ENCODE results near the gene ARHGAP9.
"Not testable (repeated sequence)": the region's sequence is repeated elsewhere in the genome, so short reads cannot be mapped to it uniquely, and the experiment has no call there.

Gene ARHGAP9

DNA sequence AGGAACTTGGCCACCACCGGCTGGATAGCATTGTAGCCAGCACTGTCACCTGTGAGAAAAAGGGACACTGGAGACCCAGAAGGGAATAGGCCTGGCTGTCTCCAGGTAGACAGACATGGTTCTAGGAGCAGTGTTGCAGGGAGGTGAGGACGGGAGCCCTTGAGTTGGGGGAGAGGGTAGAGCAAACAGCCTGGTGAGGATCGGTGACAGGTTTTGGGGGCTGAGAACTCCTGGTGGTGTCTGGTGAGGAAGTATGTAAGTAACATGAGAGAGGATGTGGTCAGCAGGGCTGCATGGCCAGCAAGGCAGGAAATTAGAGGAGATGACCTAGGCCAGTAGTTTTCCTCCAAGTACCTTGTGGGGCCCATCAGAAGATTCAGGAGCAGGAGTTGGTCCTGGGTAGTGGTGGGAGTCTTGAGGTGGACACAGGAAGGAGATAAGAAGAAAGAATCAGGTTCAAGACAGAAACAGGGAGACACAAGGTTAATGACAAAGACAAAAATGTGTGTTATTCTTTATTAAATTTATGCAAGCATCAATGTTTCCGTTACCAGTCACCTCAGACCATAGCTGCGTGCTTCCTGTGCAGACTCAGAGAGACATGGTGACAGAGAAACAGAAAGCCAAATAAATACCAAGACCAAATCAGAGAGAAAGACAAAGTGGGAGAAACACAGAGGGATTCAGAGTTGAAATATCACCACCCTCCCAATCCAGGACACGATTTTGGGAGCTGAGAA lies at the start of gene ARHGAP9:
TSS of gene ARHGAP9 (minus strand) at position 491 of the 740 bp plus-strand sequence. CDS start at position 31, 460 bp downstream.
- no peak for DNase-seq

GRCh38 chr12:57528831-57529555 lies 49.3 kb upstream of the ARHGAP9 start:
- no peak for DNase-seq

- DNase-seq: no peak
Observed at GRCh38 chr12:57528176-57528575, 48.5 kb upstream of the ARHGAP9 start.

GRCh38 chr12:57527184-57527583 lies 47.5 kb upstream of the ARHGAP9 start:
- no peak for DNase-seq

DNA sequence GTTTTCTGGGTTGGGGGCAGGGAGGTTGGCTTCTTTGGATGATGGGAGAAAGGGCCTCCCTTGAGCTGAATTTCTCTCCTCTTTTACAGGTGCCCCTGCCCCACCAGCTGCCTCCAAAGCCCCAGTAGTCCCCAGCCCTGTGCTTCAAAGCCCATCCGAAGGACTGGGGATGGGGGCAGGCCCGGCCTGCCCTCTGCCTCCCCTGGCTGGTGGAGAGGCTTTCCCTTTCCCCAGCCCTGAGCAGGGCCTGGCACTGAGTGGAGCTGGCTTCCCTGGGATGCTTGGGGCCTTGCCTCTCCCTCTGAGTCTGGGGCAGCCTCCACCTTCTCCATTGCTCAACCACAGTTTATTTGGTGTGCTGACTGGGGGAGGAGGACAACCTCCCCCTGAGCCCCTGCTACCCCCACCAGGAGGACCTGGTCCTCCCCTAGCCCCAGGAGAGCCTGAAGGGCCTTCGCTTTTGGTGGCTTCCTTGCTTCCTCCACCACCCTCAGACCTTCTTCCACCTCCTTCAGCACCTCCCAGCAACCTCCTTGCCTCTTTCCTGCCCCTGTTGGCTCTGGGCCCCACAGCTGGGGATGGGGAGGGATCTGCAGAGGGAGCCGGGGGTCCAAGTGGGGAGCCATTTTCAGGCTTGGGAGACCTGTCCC lies 46.9 kb upstream of the ARHGAP9 start:
- DNase-seq: no peak

- DNase-seq: no peak
Observed at GRCh38 chr12:57525615-57526383, 46.1 kb upstream of the ARHGAP9 start.

- no peak for DNase-seq
Observed at GRCh38 chr12:57524814-57525614, 45.3 kb upstream of the ARHGAP9 start.

DNA sequence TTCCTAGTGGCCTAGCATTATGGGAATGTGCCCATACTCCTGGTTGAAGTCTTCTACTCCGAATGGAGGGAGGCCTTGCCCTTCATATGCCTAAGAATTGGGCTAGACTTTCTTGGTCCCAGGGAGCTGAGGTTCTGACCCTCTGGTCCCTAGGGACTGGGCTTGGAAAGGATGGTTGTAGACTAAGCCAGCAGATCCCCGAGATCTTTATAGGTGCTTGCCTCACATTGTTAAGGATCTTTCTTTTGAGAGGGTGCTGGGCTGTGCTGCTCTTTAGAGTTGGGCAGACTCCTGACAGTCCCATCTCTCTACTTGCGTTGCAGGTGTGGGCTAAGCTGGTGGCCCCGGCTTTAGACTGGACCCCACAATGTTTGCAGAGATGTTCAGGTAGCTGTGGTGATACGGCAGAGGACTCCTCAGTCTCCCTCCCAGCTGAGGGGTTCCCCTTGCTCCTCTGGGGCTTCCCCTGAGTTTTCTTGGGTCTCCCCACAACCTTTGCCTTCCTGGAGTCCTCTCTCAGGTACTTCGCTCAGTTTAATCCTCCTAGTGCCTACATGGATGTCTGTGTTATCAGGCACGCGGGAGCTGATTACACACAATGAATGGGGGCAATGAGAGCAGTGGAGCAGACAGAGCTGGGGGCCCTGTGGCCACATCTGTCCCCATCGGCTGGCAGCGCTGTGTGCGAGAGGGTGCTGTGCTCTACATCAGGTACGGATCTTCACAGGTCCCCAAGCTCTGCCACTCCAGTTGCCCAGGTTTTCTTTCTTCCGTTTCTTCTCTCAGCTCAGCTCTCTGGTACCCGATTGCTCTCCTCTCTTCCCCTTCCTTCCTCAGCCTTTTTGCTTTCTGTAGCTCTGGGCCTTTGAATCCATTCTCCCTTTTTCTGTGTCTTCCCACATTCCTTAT lies 44.3 kb upstream of the ARHGAP9 start:
- no peak for DNase-seq

- DNase-seq: no peak
Observed at GRCh38 chr12:57522887-57523705, 43.4 kb upstream of the ARHGAP9 start.

- DNase-seq: peak; percentile 55
Observed at GRCh38 chr12:57522011-57522886, 42.6 kb upstream of the ARHGAP9 start, which contains the start of gene MBD6. MBD6 (plus strand) TSS chr12:57522824; CDS start chr12:57524304, 1,480 bp downstream.

DNA sequence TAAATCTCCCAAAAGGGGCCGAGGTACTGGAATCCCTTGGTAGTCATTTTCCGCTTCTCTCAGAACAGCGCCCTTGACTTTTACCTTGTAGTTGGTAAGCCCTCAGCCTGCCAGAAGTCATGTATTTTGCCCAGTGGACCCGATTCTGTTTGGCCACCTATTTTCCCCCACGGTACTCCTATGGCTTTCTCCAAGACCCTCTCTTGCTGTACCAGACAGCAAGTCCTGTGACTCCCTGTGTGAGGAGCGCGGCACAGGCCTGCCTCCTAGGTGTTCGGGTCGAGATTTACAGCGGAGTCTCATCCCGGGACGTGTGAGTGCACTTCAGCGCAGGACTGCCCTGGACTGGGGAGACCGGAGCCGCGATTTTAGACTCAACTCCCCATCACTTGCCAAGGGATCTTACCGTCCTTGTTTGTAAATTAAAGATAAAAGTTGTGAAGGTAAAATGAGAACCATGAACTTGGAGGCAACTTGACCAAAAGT lies 41.9 kb upstream of the ARHGAP9 start:
- no peak for DNase-seq

GRCh38 chr12:57520053-57520818 lies 40.6 kb upstream of the ARHGAP9 start, which contains the start of gene DDIT3:
DDIT3 (minus strand) TSS chr12:57520514; CDS start chr12:57517406, 3,108 bp downstream.
- DNase-seq: peak; percentile 94

GRCh38 chr12:57519796-57520052 lies 40.1 kb upstream of the ARHGAP9 start:
- DNase-seq: no peak

DNA sequence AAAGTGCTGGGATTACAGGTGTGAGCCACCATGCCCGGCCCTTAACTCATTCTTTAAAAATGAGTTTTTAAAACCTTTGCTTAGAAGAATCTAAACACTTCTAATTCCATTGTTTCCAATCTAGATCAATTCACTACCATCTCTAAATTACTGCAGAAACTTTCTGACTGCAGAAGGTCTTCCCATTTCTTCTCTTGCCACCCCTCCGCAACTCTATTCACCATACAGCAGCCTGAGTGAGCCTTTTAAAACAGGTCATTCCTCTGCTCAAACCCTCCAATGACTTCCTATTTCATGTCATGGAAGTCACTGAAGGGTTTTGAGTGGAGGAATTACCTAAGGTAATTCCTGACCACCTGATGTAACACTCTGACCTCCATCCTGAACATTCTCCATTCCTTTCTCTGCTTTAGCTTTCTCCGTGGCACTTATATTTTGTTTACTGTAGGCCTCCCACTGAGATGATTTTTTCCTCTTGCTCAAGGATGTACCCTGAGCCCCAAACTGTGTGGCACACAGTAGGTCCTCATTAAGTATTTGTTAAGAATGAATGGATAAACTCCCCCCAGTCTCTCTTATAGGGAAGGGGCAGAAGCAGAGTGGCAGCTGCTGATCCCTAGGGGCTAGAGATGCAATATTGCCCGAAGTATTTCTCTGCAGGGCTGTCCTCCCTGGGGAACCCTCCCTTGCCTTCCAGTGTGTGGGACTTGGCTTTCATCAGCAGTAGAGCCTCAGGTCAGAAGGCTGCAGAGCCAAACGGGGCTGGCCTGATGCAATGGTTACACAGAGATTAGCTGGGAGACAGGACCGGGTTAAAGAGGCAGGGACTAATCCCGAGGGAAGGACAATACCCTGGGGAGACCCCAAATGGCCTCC lies 39.5 kb upstream of the ARHGAP9 start:
- no peak for DNase-seq

GRCh38 chr12:57518176-57518919 lies 38.7 kb upstream of the ARHGAP9 start:
- no peak for DNase-seq

GRCh38 chr12:57517718-57518117 lies 38.1 kb upstream of the ARHGAP9 start:
- DNase-seq: not testable (repeated sequence)
